ENCODE measurements around the gene TSHZ3. TPM values are rescaled to one million over a fixed set of nuclear protein-coding genes. Genes with fewer than 3 reads are reported as not detected.

TSHZ3 gene
- polyA plus RNA-seq, 1 experiment: 5.1 TPM

- ChIA-PET POLR2A (no interaction called here), CTCF (interaction anchor here (0.8 kb wide), 1 partner anchor 57 kb away, joined by 5 read pairs; no protein-coding TSS in a partner anchor)
- DNase-seq (ENCODE audit: low read depth): no peak
- no peak for TF ChIP-seq CTCF (IDR thresholded peaks at IDR 0.05; ENCODE audit: insufficient read depth, low read depth, low read length)
- Histone ChIP-seq H3K27me3 (ENCODE audit: control insufficient read depth, insufficient read depth, low read length) (no peaks in the 10 kb centered on the region), H3K4me3 (ENCODE audit: low read depth, low read length) (no peak overlapping the region), H3K36me3 (ENCODE audit: control insufficient read depth, insufficient read depth, low read length) (no peaks in the 10 kb centered on the region)
Observed at GRCh38 chr19:31266731-31267130, 82.5 kb downstream of the TSHZ3 start.

- TF ChIP-seq CTCF (IDR thresholded peaks at IDR 0.05; ENCODE audit: insufficient read depth, low read depth, low read length): no peak
- no peak for DNase-seq (ENCODE audit: low read depth)
- no peaks in the 10 kb centered on the region for H3K36me3 ChIP-seq (ENCODE audit: control insufficient read depth, insufficient read depth, low read length)
- H3K4me3 ChIP-seq (ENCODE audit: low read depth, low read length): no peak overlapping the region
- CTCF ChIA-PET: no interaction called here
- POLR2A ChIA-PET: no interaction called here
- H3K27me3 ChIP-seq (ENCODE audit: control insufficient read depth, insufficient read depth, low read length): no peaks in the 10 kb centered on the region
Observed at GRCh38 chr19:31266196-31266595, 83.0 kb downstream of the TSHZ3 start.

- Histone ChIP-seq H3K36me3 (ENCODE audit: control insufficient read depth, insufficient read depth, low read length) (no peaks in the 10 kb centered on the region), H3K27me3 (ENCODE audit: control insufficient read depth, insufficient read depth, low read length) (no peaks in the 10 kb centered on the region), H3K4me3 (ENCODE audit: low read depth, low read length) (no peak overlapping the region)
- CTCF ChIA-PET: no interaction called here
- TF ChIP-seq CTCF (IDR thresholded peaks at IDR 0.05; ENCODE audit: insufficient read depth, low read depth, low read length): no peak
- no peak for DNase-seq (ENCODE audit: low read depth)
- POLR2A ChIA-PET: no interaction called here
Observed at GRCh38 chr19:31264041-31264778, 85.0 kb downstream of the TSHZ3 start.

GRCh38 chr19:31263328-31263727 is 85.9 kb downstream of the TSHZ3 start:
- no peaks in the 10 kb centered on the region for H3K27me3 ChIP-seq (ENCODE audit: control insufficient read depth, insufficient read depth, low read length)
- H3K4me3 ChIP-seq (ENCODE audit: low read depth, low read length): no peak overlapping the region
- no peak for TF ChIP-seq CTCF (IDR thresholded peaks at IDR 0.05; ENCODE audit: insufficient read depth, low read depth, low read length)
- ChIA-PET CTCF (no interaction called here), POLR2A (no interaction called here)
- no peaks in the 10 kb centered on the region for H3K36me3 ChIP-seq (ENCODE audit: control insufficient read depth, insufficient read depth, low read length)
- DNase-seq (ENCODE audit: low read depth): no peak

- DNase-seq (ENCODE audit: low read depth): no peak
- CTCF ChIA-PET: interaction anchor here (0.9 kb wide), 1 partner anchor 208 kb away, joined by 3 read pairs; no protein-coding TSS in a partner anchor
- TF ChIP-seq CTCF (IDR thresholded peaks at IDR 0.05; ENCODE audit: insufficient read depth, low read depth, low read length): no peak
Observed at GRCh38 chr19:31262725-31263191, 86.5 kb downstream of the TSHZ3 start.

More at GRCh38 chr19:31262725-31263191, 86.5 kb downstream of the TSHZ3 start:
- Histone ChIP-seq H3K27me3 (ENCODE audit: control insufficient read depth, insufficient read depth, low read length) (no peaks in the 10 kb centered on the region), H3K36me3 (ENCODE audit: control insufficient read depth, insufficient read depth, low read length) (no peaks in the 10 kb centered on the region), H3K4me3 (ENCODE audit: low read depth, low read length) (no peak overlapping the region)
- POLR2A ChIA-PET: interaction anchor here (0.6 kb wide), 1 partner anchor 11 kb away, joined by 3 read pairs; no protein-coding TSS in a partner anchor

Data from BJ (cell line).